HTR-8/SVneo (cell line): ENCODE results near the gene BCAR1.
"Not testable (repeated sequence)": the region's sequence is repeated elsewhere in the genome, so short reads cannot be mapped to it uniquely, and the experiment has no call there.

Source experiments
- DNase-seq: peaks from one replicate; pipeline ENCODE4 v3.0.0; 2011; ENCODE audit warnings: low spot score, mixed read lengths; ENCODE audit not compliant: insufficient read length
- FAIRE-seq: peaks from 2 replicates; lab custom pipeline; 2011; peaks lifted over from hg19 to GRCh38; lab: Jason Lieb, UNC

BCAR1 gene

GRCh38 chr16:75241955-75242354 lies 9.5 kb downstream of the BCAR1 start:
- DNase-seq: no peak
- FAIRE-seq: no peak

- DNase-seq (no peak), FAIRE-seq (no peak)
Observed at GRCh38 chr16:75241412-75241811, 10.0 kb downstream of the BCAR1 start.

- DNase-seq, FAIRE-seq: not testable (repeated sequence)
Observed at GRCh38 chr16:75240633-75241032, 10.8 kb downstream of the BCAR1 start.

GRCh38 chr16:75239542-75240122 lies 11.8 kb downstream of the BCAR1 start:
- FAIRE-seq: no peak
- DNase-seq: no peak

GRCh38 chr16:75238853-75239541 lies 12.4 kb downstream of the BCAR1 start:
- DNase-seq (no peak), FAIRE-seq (no peak)

- FAIRE-seq: no peak
- no peak for DNase-seq
Observed at GRCh38 chr16:75238132-75238852, 13.1 kb downstream of the BCAR1 start.

GRCh38 chr16:75237398-75238131 lies 13.9 kb downstream of the BCAR1 start:
- FAIRE-seq (no peak), DNase-seq (no peak)

- DNase-seq (no peak), FAIRE-seq (no peak)
Observed at GRCh38 chr16:75236736-75237397, 14.6 kb downstream of the BCAR1 start.

GRCh38 chr16:75236232-75236631 lies 15.2 kb downstream of the BCAR1 start:
- no peak for DNase-seq

GRCh38 chr16:75235721-75236193 lies 15.7 kb downstream of the BCAR1 start:
- FAIRE-seq (peak; percentile 84), DNase-seq (no peak)

More at GRCh38 chr16:75236232-75236631, 15.2 kb downstream of the BCAR1 start:
- no peak for FAIRE-seq

- FAIRE-seq (no peak), DNase-seq (no peak)
Observed at GRCh38 chr16:75234856-75235696, 16.3 kb downstream of the BCAR1 start.

- no peak for DNase-seq
Observed at GRCh38 chr16:75233611-75233938, 17.8 kb downstream of the BCAR1 start.

GRCh38 chr16:75231570-75231969 lies 19.9 kb downstream of the BCAR1 start:
- no peak for DNase-seq
- no peak for FAIRE-seq

More at GRCh38 chr16:75233611-75233938, 17.8 kb downstream of the BCAR1 start:
- no peak for FAIRE-seq

GRCh38 chr16:75230471-75231110 lies 20.8 kb downstream of the BCAR1 start:
- FAIRE-seq: no peak

GRCh38 chr16:75229172-75230031 lies 22.0 kb downstream of the BCAR1 start:
- DNase-seq: no peak
- FAIRE-seq: no peak

More at GRCh38 chr16:75230471-75231110, 20.8 kb downstream of the BCAR1 start:
- DNase-seq: no peak

GRCh38 chr16:75228143-75228976 lies 23.1 kb downstream of the BCAR1 start:
- no peak for FAIRE-seq
- DNase-seq: no peak
